HG02610 (cell line): ENCODE measurements around the gene NKD1.

Source experiments
- ATAC-seq: cut with Tn5 transposase; IDR thresholded peaks from one replicate; pipeline ENCODE4 v1.9.1; 2021; ENCODE audit warnings: mild to moderate bottlenecking, moderate library complexity; ENCODE audit not compliant: unreplicated experiment

Gene NKD1

GRCh38 chr16:50638816-50639670, 90.8 kb downstream of the NKD1 start:
- ATAC-seq: no peak

- ATAC-seq: no peak
Measured at GRCh38 chr16:50640391-50640790, 92.2 kb downstream of the NKD1 start.

- no peak for ATAC-seq
Measured at GRCh38 chr16:50640919-50641817, 93.0 kb downstream of the NKD1 start.

- ATAC-seq: no peak
Measured at GRCh38 chr16:50641818-50642187, 93.6 kb downstream of the NKD1 start.

DNA sequence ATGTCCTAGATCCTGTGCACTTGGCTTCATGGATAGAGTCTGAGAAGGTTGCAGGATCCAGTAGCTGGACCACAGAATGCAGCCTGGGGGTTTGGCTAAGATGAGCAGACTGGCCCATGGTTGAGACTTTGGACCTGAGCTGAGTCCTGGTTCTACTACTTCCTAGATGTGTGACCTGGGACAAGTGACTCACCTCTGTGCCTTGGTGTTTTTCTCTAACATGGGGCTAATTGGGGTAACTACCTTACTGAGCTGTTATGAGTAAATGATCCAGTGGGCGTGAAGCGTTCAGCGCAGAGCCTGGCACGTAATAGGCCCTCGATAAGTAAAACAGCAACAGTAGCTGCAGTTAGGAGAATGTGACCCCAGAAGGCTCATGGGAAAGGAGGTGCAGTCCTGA, 94.2 kb downstream of the NKD1 start:
- ATAC-seq: no peak

DNA sequence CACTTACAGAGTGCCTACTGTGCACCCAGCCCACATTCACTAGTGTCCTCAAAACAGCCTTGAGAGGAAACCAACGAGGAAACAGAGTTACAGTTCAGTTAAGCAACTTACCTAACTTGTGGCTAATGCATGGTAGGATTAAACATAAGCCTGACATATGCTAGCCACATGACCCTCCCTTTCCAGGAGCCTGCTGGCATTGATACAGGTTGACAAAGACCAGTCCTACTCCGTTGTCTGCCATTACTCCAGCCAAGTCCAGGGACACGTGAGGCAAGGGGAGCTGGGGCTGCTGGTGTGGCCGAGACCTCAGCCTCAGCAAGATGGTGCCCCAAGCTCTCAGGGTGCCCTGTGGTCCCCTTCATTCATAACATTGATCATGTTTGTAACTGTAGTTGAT, 95.0 kb downstream of the NKD1 start:
- ATAC-seq: no peak

DNA sequence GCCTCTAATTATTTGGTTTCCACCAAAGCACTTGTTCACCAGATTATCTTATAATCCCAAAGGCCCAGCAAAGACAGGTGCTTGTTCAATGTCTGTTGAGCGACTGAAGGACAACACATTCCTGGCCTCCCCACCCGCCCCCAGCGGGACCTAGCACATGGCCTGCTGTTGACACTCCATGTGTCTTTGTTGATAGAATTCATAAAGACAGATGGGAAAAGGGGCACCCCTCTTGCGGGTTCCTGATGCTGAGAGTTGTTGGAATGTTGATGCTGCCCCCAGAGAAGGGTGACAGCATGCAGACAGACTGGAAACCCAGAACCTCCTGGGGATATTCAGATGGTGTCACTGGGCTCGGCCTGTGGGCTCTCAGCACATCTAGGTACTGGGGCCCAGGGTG, 96.0 kb downstream of the NKD1 start:
- no peak for ATAC-seq

DNA sequence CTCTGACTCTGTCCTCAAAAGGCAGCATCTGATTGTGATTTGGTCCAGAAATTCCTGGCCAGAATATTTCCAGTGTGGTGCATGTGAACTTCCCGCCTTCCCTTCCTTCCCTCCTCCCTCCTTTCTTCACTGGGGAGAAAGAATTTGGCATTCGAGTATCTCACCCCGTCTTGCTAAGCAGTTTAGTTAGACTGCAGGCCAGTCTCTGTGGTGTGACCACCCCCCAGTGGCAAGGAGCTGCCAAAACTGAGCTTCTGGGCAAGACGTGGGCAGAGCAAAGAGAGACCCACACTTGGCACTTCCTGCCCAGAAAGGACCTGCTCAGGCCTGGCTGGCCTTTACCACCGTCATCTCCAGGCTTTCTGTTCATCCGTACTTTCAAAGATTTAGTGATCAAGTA, 96.5 kb downstream of the NKD1 start:
- ATAC-seq: no peak

GRCh38 chr16:50645563-50646220, 97.5 kb downstream of the NKD1 start:
- no peak for ATAC-seq

DNA sequence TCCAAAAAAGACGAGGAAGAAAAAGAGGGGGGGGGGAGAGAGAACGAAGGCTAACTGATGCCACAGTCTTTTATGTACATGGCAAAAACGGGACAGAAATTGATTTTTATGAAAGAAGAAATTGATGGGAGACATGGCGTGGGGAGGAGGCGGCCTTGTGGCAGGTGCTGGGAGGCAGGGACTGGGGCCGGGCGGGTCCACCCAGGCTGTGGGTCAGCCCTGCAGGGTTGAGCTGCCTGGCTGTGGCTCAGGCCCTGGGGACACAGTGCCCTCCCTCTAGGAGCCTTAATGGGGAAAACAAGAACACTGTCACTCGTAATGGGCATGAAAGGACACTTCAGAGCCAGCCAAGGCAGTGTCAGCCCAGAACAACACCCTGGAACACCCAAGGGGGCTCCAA, 98.1 kb downstream of the NKD1 start:
- no peak for ATAC-seq

GRCh38 chr16:50651835-50652438, 103.7 kb downstream of the NKD1 start:
- no peak for ATAC-seq

DNA sequence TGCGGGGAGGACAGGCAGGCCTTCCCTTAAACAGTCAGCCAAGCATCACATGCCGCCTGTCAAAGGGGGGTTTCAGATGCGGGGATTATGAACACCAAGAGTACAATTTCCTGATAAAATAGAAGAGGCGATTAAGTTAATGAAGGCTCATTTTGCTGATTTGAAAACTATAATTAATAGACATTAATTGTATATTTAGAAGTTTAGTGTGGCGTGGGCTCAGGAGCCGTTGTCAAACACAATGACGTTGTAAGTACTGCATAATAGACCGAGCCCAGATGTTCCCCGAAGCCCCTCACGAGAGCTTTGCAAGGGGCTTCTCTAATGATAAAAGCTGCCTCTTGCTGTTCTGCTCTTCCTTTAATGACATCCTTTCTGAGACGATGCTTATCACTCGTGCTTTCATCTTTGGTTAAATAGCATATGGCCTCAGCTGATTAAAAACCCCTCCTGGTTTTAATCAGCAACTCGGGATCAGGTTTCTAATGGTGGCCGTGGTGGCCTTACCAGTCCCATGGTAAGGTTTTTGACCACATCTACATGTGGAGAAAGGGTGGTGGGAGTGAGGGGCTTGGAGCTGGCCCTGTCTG, 104.7 kb downstream of the NKD1 start:
- ATAC-seq: no peak

DNA sequence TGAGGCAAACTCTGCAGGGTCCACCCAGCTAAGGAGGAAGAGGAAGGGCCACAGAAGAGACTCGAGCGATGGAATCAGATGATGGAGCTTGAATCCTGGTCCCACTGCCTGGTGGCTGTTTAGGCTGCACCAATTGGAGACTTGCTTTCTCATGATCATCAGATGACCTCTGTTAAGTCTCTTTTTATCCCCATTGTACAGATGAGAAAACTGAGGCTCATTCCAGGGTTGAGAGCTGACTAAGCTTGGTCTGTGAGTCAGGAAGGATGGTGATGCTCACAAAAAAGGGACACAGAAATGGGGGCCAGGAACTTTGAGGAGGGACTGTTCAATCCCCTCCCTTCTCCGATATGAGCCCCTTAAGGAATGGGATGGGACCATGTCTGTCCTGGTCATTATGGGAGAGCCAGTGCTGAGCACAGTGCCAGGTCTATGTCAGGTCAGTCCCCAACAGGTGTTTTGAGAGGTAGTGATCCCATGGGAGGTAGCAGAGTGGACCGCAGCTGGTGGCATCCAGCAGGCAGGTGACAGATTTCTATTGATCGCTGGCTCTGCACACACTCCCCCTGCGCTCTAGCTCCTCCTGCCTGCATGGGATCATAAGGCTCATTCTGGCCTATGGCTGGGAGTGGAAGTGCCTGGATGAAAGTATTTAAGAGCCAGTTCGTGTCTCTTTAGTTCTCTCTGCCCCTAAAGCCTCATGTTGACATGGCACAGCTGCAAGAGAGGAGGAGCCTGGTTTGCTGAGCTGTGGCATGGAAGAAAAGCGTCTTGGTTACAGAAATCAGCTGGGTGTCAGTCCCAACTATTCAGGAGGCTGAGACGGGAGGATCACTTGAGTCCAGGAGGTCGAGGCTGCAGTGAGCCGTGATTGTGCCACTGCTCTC, 105.7 kb downstream of the NKD1 start:
- ATAC-seq: no peak

- no peak for ATAC-seq
Measured at GRCh38 chr16:50655558-50656055, 107.4 kb downstream of the NKD1 start.

DNA sequence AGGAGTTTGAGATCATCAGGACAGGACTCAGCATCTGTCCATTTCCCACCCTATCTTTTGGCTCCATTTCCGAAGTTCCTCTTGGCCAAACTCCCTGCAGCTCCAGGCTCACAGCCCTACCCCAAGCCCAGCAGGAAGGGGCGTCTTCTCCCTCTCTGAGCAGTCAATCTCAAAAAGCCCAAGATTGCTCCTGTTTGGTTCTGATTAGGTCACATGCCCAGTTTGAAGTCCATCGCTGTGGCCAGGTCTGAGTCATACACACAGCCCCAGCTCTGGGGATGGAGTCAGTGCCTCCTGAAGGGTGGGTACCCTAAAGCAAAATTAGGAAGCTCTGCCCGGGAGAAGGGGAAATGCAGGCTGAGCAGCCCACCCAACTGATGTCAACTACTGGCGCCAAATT, 109.0 kb downstream of the NKD1 start:
- ATAC-seq: no peak

GRCh38 chr16:50659806-50660205, 111.6 kb downstream of the NKD1 start:
- no peak for ATAC-seq

GRCh38 chr16:50662306-50662940, 114.2 kb downstream of the NKD1 start:
- no peak for ATAC-seq

DNA sequence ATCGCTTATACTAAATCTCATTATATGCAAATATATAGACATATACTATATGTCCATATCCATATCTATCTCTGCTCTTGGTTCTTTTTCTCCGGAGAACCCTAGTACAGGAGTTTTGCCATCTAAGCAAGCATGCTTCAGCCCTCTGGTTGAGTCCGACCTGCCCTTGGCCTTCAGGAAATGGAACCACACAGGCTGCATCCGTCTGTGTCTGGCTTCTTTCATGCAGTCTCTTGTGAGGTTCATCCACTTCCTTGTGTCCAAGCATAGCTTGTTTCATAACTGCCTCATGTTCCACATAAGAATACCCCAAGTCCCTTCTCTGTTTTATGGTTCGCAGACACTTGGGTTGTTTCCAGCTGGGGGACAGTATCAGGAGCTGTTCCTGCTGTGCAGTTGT, 116.1 kb downstream of the NKD1 start:
- ATAC-seq: no peak
